SIG-M5 (cell line): ENCODE results near the gene ADAM23.

Source experiments
- DNase-seq: peaks from one replicate; lab custom pipeline; 2025; lab: John Stamatoyannopoulos, UW

The ADAM23 gene

DNA sequence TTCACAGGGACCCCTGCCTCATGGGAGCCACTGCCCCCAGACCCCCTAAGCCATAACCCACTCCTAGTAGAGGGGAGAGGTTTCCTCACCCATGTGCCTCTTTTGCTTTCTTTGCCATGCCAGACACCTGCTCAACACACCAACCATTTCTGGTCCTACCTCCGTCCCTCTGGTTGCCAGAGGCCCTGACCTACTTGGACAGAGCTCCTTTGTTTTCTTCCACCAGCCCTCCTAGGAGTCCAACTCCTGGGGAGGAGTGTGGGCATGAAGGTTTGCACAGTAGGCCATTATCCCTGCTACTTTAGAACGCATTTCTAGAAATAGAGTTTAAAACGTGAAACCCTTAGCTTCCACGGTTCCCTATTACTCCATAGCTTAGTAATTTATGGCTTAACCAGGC, 122.3 kb downstream of the ADAM23 start:
- DNase-seq = no peak

DNA sequence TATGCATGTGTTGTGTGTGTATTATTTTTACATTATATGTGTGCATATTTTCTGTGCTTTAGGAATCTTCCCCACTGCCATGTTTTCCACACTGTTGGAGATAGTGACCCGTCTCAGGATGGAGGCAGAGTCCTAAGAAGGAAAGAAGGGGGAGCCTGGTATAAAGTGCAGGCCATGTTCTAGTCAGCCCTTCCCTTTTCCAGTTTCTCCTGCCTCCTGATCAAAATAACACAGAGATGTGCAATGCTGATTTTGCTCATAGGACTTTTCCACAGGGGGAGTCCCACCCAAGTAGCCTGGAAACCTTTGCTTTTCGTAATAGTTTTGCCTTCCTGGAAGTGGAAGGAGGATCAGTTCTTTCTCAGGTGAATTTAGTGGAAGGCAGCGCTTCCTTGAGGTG, 126.1 kb downstream of the ADAM23 start:
- no peak for DNase-seq

DNA sequence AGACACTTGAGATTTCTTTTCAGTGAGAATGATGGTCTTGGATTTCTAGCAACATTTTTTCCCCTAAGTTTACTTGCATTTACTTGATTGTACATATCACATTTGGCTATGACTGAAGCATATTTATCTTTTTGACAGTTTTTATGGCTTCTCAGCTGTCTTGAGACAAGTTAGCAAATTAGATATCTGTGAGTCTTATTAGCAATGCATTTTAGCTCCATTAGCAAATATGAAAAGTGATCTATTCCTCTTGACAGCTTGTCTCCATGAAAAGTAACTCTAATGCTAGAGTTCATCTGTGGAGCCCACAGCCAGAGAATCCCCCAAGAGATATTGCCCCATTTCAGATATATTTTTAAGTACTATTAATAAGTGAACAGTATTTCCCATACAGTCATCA, 126.9 kb downstream of the ADAM23 start:
- no peak for DNase-seq

DNA sequence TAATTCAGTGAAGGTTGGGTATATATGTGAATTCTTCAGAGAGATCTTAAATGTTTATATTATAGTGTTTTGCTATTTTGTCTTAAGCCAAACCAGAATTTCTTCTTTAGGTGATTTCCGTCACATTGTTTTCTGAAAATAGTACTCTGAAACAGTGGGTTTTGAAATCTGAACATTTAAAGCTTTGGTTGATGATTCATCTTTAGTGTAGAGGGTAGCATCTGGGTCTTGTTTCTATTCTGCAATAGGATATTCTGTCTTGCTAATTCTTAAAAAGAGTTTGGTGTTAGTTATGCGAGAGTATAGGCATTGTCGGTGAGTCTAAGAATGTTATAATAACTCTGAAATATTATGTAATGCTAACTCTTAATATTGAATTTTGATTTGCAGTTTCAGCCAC, 129.4 kb downstream of the ADAM23 start:
- no peak for DNase-seq

DNA sequence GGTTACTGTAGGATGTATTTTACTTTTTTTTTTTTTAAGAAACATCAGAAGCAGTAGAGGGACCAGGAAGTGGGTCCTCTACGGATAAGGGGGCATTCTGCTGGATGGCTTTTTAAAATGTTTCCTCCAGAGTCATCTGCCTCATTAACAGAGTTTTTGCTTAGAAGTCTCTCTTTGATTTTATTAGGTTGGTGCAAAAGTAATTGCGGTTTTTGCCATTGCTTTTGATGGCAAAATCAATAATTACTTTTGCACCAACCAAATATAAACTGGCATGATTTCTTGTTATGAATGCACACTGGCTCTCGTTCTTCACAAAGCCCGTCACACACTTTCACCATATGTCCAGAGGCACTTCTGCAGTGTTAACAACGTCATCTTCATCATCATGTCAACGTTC, 130.5 kb downstream of the ADAM23 start:
- DNase-seq = no peak

DNA sequence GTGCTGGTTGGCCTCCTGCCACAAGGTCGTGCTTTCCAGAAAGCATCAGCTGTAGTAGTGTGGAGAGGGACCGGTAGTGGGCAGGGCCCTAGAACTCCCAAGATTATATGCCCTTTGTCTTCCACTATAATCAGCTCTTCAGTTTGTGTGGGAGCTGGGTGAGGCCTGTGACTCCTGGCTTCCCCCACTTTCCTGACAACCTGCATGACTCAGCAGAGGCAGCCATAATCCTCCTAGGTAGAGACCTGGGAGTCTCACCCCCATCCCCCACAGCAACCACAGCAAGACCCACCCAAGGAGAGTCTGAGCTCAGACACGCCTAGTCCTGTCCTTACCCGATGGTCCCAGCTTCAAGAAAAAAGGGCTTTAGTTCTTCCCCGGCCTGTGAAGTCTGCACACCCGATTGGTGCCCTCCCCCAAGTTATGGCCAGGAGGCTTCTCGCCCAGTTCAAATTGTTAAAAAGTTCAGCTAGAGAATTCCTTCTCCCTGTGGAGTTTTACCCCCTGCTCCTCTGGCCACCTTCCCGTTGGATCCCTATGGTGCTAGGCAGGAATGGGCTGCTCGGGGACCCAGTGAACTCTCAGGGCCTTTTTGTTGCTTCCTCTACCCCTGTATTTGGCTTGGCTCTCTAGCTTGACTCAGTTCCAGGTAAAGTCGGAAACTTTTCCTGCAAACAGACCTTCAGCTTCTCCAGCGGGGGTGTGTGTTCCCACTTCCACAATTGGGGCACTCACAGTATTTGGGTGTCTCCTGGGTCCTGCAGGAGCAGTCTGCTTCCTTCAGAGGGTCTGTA, 141.2 kb downstream of the ADAM23 start:
- DNase-seq = no peak

DNA sequence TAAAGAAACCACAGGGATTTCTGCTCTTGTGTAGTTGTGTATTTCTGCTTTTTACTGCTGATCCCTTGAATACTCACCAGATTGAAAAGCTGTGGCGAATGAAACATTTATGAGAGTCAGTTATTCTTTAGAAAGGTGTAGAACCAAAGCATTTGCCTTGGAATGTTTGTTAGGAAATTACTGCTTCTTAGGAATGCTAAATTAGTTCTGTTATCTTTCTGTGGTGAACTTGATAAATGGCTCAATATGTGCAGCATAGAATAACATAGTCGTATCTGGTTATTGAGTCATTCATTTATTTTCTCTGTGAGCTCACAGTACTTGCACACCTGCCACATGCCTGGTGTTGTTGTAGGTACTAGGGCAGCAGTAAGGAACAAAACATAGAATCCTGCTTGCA, 142.0 kb downstream of the ADAM23 start:
- no peak for DNase-seq

DNA sequence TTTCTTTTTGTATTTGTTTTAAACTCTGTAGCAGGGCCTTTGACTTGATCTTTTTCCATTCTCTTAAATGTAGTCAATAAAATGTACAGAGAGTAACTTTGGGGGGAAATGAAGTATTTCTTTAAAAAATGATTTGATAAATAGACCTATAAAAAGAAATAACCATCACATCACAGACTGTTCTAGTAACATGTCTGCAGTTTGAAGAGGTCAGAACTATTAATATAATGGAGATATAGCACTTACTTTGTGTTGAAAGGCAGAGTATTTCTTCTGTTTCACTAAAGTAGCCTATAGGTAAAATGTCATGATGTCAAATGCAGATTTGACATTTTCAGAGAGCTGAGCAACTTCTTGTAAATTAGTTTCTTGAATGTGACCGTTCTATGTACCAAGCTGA, 143.3 kb downstream of the ADAM23 start:
- no peak for DNase-seq

DNA sequence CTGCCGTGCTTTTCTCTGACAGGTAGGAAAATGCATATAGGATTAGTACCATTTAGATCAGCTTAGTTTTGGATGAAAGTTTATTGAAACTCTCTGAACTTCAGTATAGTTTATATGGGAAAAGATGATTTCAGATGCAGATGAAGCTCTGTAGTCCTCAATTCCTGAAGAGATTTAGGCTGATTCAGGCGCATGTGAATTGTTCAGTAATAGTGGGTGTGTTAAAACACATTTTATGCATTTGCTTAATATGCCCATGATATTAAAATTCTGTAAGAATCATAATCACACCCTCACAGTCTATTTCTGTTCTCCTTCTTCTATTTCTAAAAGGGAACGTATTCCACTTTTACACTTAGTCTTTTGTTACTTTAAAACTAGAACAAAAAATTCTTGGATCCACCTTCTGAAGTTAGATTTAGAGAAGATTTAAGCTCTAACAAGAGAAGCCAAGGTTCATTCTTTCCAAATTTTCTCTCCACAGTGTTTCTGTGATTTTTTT, 154.4 kb downstream of the ADAM23 start:
- no peak for DNase-seq

DNA sequence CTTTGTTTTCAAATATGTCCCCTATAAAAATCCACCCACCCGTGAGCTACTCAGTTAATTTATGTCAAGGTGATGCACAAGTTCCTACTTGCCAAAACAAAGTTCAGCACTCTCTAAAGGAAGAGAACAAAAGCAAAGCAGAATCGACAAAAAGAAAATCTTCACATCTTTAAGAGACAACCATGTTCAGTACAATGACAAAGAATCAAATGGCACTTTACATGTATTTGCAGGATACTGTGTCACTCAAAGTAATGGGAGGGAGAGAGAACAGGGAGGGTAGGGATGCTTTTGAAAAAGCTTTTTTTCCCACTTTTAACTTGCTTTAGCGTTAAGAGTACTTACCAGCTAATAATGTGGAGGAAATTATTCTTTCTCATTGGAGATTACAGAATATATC, 159.9 kb downstream of the ADAM23 start:
- DNase-seq = no peak

DNA sequence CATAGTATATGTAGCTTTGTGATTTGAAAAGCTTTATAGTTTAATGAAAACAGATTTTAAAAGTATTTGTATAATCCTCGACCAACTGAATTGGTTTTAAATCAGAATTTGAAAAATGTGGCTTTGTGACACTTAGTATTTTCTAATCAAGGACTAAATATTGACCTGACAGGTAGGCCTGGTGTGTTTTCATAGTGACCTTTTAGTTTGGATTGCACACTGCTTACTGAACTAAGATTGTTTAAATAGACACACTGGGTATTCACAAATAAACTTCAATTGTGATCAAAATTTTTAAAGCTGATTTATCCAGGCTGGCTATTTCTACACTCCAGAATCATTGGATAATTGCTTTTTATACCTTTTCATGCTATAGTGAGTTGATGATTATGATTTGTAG, 167.1 kb downstream of the ADAM23 start:
- no peak for DNase-seq

DNA sequence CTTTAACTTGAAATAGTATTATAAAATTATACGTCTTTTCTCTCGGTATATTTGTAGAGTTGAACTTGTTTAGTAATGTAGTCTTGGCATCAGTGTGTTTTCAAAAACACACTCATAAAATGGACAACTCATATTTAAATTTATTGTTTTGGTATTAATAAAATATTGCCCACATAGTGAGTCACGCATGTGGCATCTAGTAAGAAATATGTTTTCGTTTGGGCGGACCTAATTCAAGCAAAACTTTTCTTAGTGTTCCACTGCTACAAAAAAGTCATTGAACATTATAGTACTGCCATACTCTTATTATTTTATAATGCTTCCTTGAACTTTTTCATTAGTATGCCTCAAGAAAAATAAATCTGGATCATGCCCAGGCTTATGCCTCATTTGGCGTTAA, 167.9 kb downstream of the ADAM23 start:
- DNase-seq = no peak

DNA sequence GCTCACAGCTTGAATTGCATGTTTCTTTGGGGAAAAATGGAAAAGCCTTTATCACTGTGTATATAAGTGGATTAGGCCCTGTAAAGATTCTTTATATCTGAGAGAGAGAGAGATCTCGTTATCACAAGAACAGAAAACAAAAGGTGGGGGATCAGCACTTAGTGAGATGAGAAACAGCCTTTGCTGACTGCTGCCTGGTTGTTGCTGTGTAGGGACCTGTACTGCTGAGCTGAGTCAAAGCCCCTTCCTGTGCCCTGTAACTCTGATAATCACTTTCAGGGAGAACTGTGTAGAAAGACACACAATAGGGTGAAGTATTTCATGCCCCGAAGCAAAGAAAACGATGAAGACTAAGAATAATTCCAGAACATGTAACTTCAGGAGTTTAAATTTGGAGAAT, 168.4 kb downstream of the ADAM23 start:
- no peak for DNase-seq

DNA sequence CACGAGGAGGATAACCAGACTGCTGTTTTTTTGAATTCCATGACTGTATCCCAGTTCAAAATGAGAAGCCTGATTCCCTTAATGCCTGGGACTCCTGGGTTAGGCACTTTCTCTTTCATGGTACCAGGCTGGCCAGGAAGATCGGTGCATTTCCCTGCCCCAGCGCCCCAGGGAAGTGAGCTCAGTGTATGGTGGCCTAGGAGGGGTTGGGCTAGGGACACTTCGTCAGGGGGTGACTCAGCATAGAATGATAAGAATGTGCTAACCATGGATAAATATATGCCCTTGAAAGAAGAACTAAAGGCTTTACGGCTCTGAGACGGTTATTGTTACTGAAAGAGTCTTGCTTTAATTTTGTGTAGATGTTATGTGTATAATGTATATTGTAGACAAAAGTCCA, 171.5 kb downstream of the ADAM23 start:
- no peak for DNase-seq

DNA sequence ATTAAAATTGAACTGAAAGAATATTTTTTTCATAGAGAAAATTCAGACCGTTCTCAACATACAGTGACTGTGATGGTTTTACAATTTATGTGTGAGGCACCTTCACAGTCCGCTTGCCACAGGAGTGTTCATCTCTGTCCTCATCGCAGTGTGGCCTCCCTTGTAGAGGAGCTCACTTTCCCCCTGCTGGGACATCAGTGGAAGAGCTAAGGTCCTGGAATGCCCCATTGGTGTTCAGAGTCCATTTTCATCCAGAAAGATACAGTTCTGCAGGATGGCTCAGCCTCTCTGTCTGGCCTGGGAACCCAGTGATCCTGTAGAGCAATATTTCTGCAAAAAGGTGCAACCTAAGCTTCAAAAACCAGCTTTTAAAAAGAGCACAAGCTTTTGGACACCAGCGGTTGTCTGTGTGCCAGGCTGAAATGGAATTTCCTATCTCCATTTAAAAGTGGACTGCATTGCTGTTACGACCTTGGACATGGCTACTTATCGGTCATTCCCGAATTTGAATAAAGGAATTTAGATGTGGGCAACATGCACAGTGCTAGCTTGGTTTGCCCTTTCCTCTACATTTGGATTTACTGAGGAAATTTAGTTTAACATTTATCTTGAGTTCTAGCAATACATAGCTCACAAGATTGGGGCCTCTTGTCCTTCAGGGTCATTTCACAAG, 172.2 kb downstream of the ADAM23 start:
- DNase-seq = no peak

DNA sequence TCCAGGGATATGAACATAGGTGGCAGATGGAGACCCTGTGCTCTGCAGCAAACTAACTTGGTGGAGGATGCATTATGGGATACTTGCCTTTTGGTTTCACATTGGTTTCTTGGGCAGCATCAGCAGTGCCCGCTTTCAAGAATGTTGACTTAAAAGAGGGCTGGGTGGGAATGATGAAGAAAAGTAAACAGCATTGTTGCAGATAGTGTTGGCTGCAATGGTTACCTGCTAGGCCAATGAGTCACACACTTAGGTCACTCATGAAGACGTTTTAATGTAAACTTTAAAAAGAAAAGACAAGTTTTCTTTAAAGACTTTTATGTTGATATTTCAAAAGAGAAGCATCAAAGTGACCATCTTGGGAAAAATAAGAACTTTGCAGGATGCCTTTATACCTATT, 172.8 kb downstream of the ADAM23 start:
- no peak for DNase-seq

DNA sequence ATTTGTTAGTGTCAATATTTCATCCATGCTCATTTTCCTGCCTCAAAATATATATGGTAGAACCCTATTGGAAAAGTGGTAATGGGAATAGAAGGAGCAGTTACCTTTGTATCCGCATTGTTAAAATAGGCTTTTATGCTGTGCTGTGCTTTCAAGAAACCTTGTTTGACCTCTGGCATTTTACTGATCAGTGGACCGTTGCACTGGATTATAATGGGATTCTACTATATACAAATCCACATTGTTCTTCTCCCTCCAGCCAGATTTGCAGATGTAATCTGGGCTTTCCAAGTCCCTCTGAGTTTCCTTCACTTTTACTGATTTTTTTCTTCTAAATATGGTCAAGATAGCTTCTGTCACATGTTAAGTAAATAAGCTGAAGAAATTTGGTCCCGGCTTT, 175.7 kb downstream of the ADAM23 start:
- DNase-seq = no peak

DNA sequence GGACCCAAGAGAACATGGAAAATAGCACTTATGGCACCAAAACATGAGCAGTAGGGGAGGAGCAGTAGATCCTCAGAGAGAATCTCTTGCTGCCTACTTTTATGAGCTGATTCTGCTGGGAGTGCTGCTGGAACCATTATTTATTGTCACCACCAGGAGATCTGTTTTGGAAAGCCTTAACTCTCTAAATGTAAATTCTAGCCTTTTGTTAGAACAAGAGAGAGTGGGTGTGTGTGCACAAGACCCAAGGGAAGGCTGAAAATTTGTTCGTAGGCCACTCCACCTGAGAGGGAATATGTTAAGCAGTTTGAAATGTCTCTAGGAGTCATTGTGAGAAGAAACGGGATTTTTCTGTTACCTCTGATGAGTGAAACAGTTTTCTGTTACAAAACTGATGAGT, 182.8 kb downstream of the ADAM23 start:
- no peak for DNase-seq

DNA sequence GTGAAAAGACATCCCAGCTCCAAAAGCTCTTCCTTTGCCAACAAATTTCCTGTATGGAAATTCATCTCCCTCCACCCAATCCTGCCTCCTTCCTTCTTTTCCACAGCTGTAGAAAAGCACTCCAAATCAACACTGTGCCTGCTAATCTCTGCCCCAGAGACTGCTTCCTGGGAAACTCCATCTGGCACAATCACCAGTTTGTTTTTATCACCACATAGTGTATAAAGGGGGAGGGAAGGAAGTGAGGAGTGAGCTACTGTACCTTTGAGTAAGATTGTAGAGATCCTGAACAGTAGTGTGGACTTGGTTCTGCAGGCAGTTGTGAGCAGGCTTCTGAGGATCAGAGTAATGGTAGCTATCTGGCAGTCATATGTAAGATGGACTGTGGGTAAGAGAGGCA, 184.3 kb downstream of the ADAM23 start:
- DNase-seq = no peak

DNA sequence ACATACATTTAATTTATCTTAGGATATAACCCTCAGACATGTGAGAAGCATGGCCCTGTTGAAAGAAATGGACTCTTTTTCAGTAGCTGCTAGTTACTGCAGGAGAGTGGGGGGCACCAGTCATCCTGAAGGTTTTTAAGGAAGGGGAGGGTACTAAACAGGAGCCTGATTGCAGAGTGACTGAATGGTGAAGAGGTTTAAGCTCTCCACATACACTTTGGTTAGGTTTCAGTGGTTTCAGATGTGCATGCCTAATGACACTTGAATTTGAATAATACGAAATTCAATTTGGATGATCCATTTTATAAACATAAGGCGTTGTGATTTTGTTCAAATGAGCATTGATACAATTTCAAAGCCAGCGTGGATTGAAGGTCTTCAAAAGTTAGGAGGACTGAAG, 188.0 kb downstream of the ADAM23 start:
- DNase-seq = no peak

DNA sequence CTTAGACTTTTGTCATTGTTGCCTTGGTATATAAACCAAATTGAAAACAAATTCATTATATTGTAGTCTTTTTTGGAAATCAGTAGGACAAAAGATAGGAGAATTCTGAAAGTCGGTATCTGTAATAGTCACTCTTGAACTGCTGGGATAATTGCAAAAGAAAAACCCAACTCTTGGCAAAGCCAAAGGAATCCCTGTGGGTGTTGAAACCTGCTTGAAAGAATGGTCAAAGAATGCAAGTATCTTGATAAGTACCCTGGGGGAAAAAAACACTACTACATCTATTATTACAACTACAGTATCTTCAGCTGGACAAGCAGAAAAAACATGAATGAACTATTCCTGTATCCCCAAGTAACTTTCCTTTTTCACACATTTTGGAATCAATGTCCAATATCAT, 191.7 kb downstream of the ADAM23 start:
- DNase-seq = no peak

DNA sequence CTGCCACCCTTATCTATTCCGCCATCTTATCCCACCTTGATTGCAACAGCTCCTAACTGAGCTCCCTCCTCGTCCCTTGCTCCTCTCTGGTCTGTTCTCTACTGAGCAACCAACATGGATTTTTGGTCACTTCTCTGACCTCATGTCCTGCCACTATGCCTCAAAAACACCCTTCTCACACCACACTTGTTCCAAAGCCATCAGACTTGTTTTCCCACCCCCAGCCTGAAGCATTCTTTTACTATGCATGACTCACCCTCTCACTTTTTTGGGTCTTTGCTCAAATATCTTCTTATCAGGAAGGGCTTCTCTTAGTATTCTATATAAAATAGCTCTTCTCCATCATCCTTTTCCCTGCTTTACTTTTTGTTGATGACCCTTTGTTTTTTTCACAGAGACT, 196.3 kb downstream of the ADAM23 start:
- no peak for DNase-seq

DNA sequence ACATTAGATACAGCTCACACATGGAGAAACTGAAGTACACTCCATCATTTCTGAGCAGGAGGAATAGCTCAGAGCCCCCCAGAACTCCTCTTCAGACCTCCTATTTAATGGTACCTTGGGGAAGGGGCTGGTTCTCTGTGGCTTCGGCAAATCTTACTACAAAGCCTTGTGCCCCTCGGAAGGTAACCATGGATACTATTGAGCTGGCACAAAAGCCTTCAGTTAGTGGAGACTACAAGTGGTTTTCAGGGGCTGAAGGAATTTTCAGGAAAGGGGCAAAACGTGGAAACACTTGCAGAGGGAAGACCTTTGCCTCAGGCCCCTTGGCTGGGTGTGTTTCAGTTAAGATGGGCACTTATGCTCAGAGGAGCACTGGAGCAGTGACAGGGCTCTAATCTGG, 197.9 kb downstream of the ADAM23 start:
- no peak for DNase-seq
